ENCODE data around the gene DOP1A. TPM values are rescaled to one million over a fixed set of nuclear protein-coding genes. Genes with fewer than 3 reads are reported as not detected.

The DOP1A gene
- total RNA-seq, 2 donors from 2014 or later, result 26.1 to 27.4 TPM

DNA sequence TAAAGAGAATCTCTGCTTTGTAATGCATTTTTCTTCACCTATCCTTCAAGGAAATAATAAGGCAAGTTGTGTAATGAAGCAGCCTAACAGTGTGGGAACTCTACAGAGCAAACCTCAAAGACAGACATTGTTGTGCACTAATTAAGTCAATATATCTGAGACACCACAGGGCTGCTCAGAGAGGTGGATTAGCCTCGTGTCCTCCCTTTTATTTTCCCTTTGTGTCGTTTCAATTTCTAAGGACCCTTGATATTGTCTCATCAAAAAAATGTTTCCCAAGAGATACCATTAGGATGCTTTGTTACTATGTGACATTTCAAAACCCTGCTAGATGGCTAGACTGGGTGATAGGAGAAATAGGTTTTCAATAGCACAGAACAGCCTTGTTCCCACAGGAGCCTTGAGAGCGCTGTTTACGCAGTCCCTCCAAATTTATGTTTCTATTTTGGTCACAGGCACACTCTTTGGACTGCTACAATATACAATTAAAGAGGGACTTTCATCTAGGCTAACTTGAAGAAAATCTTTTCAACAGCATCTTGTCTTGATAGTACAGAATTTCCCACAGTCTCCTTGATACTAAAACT is 24.9 kb upstream of the DOP1A start:
- H3K36me3 ChIP-seq, result no peaks in the 10 kb centered on the region
- TF ChIP-seq, protein P1, sequence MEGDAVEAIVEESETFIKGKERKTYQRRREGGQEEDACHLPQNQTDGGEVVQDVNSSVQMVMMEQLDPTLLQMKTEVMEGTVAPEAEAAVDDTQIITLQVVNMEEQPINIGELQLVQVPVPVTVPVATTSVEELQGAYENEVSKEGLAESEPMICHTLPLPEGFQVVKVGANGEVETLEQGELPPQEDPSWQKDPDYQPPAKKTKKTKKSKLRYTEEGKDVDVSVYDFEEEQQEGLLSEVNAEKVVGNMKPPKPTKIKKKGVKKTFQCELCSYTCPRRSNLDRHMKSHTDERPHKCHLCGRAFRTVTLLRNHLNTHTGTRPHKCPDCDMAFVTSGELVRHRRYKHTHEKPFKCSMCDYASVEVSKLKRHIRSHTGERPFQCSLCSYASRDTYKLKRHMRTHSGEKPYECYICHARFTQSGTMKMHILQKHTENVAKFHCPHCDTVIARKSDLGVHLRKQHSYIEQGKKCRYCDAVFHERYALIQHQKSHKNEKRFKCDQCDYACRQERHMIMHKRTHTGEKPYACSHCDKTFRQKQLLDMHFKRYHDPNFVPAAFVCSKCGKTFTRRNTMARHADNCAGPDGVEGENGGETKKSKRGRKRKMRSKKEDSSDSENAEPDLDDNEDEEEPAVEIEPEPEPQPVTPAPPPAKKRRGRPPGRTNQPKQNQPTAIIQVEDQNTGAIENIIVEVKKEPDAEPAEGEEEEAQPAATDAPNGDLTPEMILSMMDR (IDR thresholded peaks at IDR 0.05), result no peak

DNA sequence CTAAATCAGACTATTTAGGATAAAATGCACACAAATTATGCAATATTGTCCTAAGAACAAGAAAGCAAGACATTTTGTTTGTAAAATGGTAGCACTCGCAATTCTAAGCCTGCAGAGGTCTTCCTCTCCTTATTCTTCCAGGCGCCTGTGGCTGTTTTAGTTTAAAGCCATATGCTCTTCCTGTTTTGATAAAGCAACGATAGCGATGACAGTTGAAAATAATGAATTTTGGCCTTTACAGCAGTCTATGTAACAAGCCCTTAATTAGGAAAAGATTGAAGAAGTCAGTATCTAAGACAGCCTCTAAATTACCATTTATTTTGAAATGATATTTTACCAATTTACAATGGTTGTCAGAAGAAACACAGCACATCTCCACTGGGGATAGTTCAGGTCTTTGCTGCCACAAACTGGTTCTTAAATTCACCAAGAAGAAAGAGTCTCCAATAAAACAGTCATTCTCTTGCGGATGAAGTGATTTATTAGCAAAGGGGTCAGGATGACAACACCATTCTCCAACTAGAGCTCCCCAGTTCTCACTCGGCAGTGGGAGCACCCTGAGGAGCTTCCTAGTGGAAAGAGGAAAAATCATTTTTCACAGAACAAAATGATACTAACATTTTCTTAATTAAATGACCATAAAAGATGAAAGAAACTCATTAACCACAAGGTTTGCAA is 23.2 kb upstream of the DOP1A start:
- no peaks in the 10 kb centered on the region for H3K4me1 ChIP-seq
- no peaks in the 10 kb centered on the region for H3K36me3 ChIP-seq
- no peak overlapping the region for H3K27ac ChIP-seq
- TF ChIP-seq, protein P1 (IDR thresholded peaks at IDR 0.05), result no peak
- no peaks in the 10 kb centered on the region for H3K27me3 ChIP-seq
- no peak for DNase-seq (ENCODE audit: low spot score)
- no peaks in the 10 kb centered on the region for H3K9me3 ChIP-seq
- H3K4me3 ChIP-seq, result no peak overlapping the region

More for the DNA sequence above, 24.9 kb upstream of the DOP1A start:
- Histone ChIP-seq H3K4me3 (no peak overlapping the region), H3K9me3 (no peaks in the 10 kb centered on the region), H3K27ac (no peak overlapping the region), H3K27me3 (no peaks in the 10 kb centered on the region), H3K4me1 (no peaks in the 10 kb centered on the region)
- DNase-seq (ENCODE audit: low spot score), result no peak

DNA sequence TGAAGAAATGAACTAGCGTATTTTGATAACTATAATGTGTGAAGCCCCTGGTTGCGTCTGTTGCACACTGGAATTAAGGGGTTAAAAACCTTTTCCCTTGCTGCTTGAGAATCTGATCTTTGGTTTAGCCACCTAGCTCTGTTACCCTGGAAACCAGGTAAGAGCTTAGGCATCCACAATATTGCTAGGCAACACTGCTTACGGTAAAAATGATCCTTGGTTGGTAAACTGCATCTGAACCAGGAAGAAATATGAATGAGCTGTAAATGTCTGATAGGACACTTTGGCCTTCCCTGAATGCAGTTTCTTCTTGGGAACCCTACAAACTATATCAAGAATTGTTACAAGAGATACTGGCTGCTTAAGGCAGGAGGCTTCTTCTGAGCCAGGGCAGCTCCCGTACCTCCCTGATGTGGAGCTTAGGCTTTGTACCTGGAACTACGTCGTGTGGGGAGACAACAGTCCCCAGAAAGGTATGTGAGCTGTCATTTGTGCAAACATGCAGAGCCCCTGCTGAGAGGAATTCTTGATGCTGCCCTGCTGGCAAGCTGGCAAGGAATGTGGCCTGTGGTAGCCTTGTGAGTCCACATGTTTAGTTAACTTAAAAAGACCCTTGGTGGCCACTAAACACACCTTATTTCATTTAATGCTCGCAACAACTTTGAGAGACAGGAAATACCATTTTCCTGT is 20.3 kb upstream of the DOP1A start:
- Histone ChIP-seq H3K4me3 (no peak overlapping the region), H3K27ac (no peak overlapping the region), H3K9me3 (no peaks in the 10 kb centered on the region), H3K36me3 (no peaks in the 10 kb centered on the region), H3K27me3 (no peaks in the 10 kb centered on the region), H3K4me1 (no peaks in the 10 kb centered on the region)
- TF ChIP-seq, protein P1 (IDR thresholded peaks at IDR 0.05), result no peak
- no peak for DNase-seq (ENCODE audit: low spot score)

DNA sequence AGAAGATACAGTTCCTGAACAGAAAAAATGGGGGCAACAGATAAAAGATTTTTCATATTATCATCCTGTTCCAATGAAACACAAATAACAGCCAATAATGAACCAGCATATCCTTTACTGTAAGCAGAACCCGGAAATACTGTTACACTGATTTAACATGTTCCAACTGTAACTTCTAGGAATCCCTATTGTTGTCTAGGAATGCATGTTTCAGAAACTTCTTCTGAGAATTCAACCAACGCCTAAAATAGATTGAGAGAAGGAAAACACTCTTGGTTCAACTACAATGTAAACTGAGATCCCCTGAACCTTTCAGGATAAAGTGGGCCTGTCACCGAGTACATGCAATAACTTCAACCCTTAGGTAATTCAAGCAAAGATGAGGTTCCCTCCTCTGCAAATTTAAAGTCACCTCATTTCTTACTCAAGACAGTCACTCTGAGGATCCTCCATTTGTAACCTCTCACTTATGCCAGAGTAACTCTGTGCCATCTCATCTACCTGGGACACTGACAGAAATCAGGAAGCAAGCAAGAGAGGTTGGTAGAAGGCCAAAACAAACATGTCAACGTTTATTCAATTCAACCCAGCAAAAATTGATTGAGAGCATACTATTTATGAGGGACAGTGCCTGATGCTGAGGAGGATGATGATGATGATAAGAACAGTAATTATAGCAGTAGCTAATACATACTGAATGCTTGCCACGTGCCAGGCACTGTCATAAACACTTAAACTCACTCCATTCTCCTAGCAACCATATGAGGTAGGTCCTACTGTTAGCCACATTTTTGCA is 15.9 kb upstream of the DOP1A start:
- Histone ChIP-seq H3K4me1 (no peaks in the 10 kb centered on the region), H3K36me3 (peaks cover 3% of the 10 kb centered on the region), H3K4me3 (no peak overlapping the region), H3K27me3 (no peaks in the 10 kb centered on the region), H3K27ac (no peak overlapping the region), H3K9me3 (no peaks in the 10 kb centered on the region)
- TF ChIP-seq, protein P1 (IDR thresholded peaks at IDR 0.05), result no peak
- no peak for DNase-seq (ENCODE audit: low spot score)

DNA sequence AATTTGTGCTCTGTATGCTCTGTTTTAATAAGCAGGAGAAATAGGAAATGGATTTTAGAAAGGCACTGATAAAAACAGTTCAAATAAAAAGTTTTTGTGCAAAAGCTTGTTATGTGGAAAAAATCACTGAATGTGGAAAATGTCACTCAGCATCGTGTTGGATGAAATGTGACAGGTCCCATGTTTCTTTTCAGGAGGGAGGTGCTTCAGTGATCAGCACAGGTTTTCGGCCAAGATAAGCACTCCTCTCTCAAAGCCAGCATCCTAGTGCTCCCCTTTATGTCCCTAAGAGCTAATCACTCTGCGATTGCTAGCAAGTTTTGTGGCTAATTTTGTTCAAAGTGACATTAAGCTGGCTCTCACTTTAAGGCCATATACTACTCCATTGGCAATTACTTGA is 13.8 kb upstream of the DOP1A start:
- TF ChIP-seq, protein P1 (IDR thresholded peaks at IDR 0.05), result no peak
- no peak for DNase-seq (ENCODE audit: low spot score)
- Histone ChIP-seq H3K4me1 (no peaks in the 10 kb centered on the region), H3K27ac (no peak overlapping the region), H3K36me3 (peaks cover 3% of the 10 kb centered on the region), H3K9me3 (no peaks in the 10 kb centered on the region), H3K27me3 (no peaks in the 10 kb centered on the region), H3K4me3 (no peak overlapping the region)
